ENCODE results near the gene DNAJC8. TPM values are rescaled to one million over a fixed set of nuclear protein-coding genes. Genes with fewer than 3 reads are reported as not detected.
A peak's percentile ranks its signal among the peaks of the same experiment; 100 is the strongest.

DNAJC8 gene
- total RNA-seq, 1 donor from 2014 or later: 84.2 TPM

- intact Hi-C loops (cut with DNase I): no loop called here
- no peaks in the 10 kb centered on the region for H3K9me3 ChIP-seq
- no peak for TF ChIP-seq CTCF (IDR thresholded peaks at IDR 0.05)
- TF ChIP-seq POLR2AphosphoS5 (IDR thresholded peaks at IDR 0.05; ENCODE audit: insufficient read depth in 1 of 2, low read depth in 1 of 2): no peak
- TF ChIP-seq POLR2A (IDR thresholded peaks at IDR 0.05): no peak
- no peak overlapping the region for H3K27ac ChIP-seq
- H3K27me3 ChIP-seq: no peaks in the 10 kb centered on the region
- peaks cover 5% of the 10 kb centered on the region for H3K4me1 ChIP-seq
- H3K36me3 ChIP-seq: peaks cover 0 to 5% of the 10 kb centered on the region in 2 donors
- no peak for DNase-seq (ENCODE audit: extremely low spot score in 2 of 2)
- no peak overlapping the region for H3K4me3 ChIP-seq
Measured at GRCh38 chr1:28266920-28267322, 34.1 kb upstream of the DNAJC8 start.

GRCh38 chr1:28265577-28265976 is 32.7 kb upstream of the DNAJC8 start:
- no peaks in the 10 kb centered on the region for H3K9me3 ChIP-seq
- no peak for DNase-seq (ENCODE audit: extremely low spot score in 2 of 2)
- H3K27me3 ChIP-seq: no peaks in the 10 kb centered on the region
- intact Hi-C loops (cut with DNase I): no loop called here
- no peak overlapping the region for H3K27ac ChIP-seq
- H3K36me3 ChIP-seq: no peaks in the 10 kb centered on the region
- TF ChIP-seq POLR2A (IDR thresholded peaks at IDR 0.05) (no peak), CTCF (IDR thresholded peaks at IDR 0.05) (no peak), POLR2AphosphoS5 (IDR thresholded peaks at IDR 0.05; ENCODE audit: insufficient read depth in 1 of 2, low read depth in 1 of 2) (no peak)
- peaks cover 18% of the 10 kb centered on the region for H3K4me1 ChIP-seq
- H3K4me3 ChIP-seq: no peak overlapping the region

- peaks cover 21% of the 10 kb centered on the region for H3K4me1 ChIP-seq
- no peaks in the 10 kb centered on the region for H3K9me3 ChIP-seq
- no peaks in the 10 kb centered on the region for H3K36me3 ChIP-seq
- TF ChIP-seq POLR2AphosphoS5 (IDR thresholded peaks at IDR 0.05; ENCODE audit: insufficient read depth in 1 of 2, low read depth in 1 of 2): no peak
- no peak for TF ChIP-seq POLR2A (IDR thresholded peaks at IDR 0.05)
- TF ChIP-seq CTCF (IDR thresholded peaks at IDR 0.05): no peak
- DNase-seq (ENCODE audit: extremely low spot score in 2 of 2): no peak
- no peaks in the 10 kb centered on the region for H3K27me3 ChIP-seq
- no peak overlapping the region for H3K4me3 ChIP-seq
- H3K27ac ChIP-seq: no peak overlapping the region
- intact Hi-C loops (cut with DNase I): no loop called here
Measured at GRCh38 chr1:28264897-28265296, 32.1 kb upstream of the DNAJC8 start.

GRCh38 chr1:28260803-28261174 is 28.0 kb upstream of the DNAJC8 start:
- peaks cover 27% of the 10 kb centered on the region for H3K4me1 ChIP-seq
- peak overlapping the region; percentile 94 for H3K27ac ChIP-seq
- intact Hi-C loops (cut with DNase I): no loop called here

More at GRCh38 chr1:28260803-28261174, 28.0 kb upstream of the DNAJC8 start:
- H3K9me3 ChIP-seq: no peaks in the 10 kb centered on the region
- no peak for TF ChIP-seq POLR2AphosphoS5 (IDR thresholded peaks at IDR 0.05; ENCODE audit: insufficient read depth in 1 of 2, low read depth in 1 of 2)
- no peak for TF ChIP-seq POLR2A (IDR thresholded peaks at IDR 0.05)
- no peak for TF ChIP-seq CTCF (IDR thresholded peaks at IDR 0.05)
- peak overlapping the region; percentile 99 to 100 for H3K4me3 ChIP-seq
- H3K36me3 ChIP-seq: no peaks in the 10 kb centered on the region
- H3K27me3 ChIP-seq: no peaks in the 10 kb centered on the region
- DNase-seq (ENCODE audit: extremely low spot score in 2 of 2): no peak

Measured in vagina (tissue), 2 donors.